ENCODE measurements around the gene TMEM161A.

TMEM161A gene

DNA sequence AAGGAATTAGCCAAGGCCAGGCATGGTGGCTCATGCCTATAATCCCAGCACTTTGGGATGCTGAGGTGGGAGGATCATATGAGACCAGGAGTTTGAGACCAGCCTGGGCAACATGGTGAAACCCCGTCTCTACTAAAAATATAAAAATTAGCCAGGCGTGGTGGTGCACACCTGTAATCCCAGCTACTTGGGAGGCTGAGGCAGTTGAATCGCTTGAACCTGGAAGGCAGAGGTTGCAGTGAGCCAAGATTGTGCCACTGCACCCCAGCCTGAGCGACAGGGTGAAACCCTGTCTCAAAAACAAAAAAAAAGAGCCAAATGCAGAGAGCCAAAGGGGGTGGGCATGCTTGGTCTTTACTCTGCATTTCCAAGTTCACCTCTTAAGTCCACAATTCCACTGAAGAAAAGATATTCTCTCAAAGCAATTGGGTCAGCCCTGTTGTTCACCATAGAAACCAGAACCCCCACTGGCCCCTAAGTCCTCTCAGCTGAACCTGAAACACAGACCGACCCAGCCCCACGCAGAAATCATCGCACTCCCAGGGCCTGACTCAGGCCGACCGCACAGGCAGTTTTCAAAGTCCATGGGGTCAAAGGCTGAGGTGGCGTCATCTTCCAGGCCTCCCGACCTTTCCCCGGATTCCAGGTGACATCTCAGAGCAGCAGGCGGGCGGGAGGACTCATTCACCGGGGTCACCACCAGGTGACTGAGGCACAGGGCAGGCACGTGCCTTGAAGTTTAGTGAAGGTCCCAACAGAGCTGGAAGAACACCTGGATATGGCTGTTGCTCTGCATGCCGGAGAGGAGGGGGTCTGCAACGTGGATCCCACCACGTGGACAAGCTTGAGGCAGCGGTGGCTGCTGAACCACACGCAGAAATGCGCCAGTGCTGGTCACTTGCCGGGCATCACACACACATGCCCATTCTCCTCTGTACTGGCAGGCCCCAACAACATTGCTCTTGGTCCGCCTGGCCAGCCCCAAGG is 41.3 kb downstream of the TMEM161A start:
- no peak for DNase-seq

DNA sequence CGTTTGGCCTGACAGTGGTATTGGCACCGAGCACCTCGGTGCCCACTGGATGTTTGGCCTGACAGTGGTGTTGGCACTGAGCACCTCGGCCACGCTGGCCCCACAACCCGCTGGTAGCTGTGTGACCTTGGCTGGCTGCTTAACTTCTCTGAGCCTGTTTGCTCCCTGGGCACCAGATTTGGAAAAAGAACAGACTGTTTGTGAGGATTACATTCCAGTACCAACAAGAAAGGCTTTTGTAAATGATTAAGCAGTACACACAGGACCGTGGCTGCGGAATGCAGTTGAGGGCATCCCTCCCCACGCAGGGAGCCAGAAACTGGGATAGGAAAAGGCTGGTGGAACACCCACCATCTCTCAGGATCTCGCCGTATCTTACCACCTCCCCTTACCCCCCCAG is 42.6 kb downstream of the TMEM161A start:
- no peak for DNase-seq

DNA sequence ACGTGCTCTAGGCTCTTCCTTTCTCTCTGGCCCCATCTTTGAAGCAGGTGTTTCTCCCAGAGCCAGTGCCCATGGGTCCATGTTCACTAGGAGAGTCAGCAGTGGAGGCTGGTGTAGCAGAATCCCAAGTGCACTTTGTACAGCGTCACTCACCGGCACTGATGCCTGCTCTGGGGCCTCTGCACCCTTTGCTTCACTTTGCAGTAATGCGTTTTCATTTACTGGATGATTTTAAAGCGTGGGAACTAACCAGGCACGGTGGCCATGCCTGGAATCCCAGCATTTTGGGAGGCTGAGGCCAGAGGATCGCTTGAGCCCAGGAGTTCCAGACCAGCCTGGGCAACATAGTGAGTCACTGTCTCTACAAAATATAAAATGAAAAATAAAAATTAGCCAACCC is 43.8 kb downstream of the TMEM161A start:
- no peak for DNase-seq

DNA sequence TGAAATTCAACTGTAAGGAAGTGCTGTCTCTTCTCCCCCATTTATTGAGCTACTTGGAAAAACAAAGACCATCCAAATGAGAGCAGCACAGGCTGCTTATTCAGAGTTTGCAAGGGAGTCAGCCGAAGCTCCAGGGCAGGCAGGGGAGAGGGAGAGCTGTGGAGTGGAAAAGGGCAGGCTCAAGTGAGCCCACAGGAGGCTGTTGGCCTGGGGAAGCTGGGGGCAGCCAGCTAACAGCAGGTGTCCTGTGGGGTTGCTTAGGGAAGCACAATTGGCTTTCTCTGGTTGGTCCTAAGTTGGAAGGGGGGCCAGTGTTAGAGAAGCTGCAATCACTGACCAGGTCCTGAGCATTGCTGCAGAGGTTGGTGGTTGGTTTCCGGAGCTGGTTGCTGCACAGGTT is 50.6 kb downstream of the TMEM161A start:
- no peak for DNase-seq

DNA sequence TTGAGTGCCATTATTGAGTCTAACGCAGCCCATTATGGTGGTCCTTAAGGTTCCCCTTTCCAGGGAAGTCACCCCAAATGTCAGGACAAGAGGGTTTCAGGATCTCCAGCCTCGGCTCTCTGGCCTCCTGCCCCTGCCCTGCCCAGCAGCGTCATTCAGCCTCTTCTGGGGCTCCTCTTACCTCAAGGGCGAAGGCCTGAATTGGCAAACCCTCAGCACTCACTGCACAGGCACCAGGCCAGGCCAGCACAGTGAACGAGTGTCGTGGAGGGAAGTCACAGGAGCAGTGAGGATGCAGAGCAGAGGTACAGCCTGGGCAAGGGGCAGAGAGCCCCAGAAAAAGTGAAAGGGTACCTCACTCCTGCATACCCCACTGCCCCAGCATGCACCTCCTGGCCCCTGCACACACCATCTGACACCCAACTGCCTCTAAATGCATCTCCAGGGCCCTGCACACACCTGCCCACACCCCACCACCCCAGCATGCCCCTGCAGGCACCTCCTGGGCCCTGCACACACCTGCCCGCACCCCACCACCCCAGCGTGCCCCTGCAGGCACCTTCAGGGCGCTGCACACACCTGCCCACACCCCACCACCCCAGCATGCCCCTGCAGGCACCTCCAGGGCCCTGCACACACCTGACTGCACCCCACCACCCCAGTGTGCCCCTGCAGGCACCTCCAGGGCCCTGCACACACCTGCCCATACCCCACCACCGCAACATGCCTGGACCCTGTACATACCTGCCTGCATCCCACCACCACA is 54.7 kb downstream of the TMEM161A start:
- no peak for DNase-seq

GRCh38 chr19:19081642-19082151 is 56.6 kb downstream of the TMEM161A start:
- DNase-seq: no peak

GRCh38 chr19:19079571-19079970 is 58.7 kb downstream of the TMEM161A start:
- DNase-seq: no peak

DNA sequence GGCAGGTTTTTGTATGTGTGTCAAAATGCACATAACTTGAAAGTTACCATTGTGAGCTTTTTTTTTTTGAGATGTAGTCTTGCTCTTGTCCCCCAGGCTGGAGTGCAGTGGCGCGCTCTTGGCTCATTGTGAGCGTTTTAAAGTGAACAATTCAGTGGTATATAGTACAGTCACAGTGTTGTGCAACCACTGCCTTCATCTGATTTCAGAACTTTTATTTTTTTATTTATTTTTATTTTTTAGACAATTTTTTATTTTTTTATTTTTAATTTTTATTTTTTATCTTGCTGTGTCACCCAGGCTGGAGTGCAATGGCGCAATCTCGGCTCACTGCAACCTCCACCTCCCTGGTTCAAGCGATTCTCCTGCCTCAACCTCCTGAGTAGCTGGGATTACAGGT is 59.5 kb downstream of the TMEM161A start:
- no peak for DNase-seq

- no peak for DNase-seq
These were observed 61.2 kb downstream of the TMEM161A start for GRCh38 chr19:19077103-19077502.

- no peak for DNase-seq
These were observed 61.8 kb downstream of the TMEM161A start for GRCh38 chr19:19076476-19076875.

DNA sequence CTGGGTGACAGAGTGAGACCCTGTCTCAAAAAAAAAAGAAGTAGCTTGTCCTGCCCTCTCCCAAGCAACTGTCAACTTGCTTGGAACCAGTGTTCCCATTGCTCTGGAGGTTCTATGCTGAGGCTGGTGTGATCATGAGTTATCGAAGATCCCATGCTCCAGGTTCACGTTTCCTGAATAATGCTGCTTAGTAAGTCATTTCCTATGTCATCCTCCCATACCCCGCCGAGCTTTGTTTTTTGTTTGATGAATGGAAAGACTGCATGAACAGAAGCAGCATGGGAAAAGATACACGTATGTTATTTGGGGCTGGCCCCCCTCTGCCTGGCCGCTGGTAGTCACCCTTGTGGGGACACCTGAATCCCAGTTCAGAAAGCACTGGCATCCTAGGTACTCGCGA is 63.2 kb downstream of the TMEM161A start:
- no peak for DNase-seq

DNA sequence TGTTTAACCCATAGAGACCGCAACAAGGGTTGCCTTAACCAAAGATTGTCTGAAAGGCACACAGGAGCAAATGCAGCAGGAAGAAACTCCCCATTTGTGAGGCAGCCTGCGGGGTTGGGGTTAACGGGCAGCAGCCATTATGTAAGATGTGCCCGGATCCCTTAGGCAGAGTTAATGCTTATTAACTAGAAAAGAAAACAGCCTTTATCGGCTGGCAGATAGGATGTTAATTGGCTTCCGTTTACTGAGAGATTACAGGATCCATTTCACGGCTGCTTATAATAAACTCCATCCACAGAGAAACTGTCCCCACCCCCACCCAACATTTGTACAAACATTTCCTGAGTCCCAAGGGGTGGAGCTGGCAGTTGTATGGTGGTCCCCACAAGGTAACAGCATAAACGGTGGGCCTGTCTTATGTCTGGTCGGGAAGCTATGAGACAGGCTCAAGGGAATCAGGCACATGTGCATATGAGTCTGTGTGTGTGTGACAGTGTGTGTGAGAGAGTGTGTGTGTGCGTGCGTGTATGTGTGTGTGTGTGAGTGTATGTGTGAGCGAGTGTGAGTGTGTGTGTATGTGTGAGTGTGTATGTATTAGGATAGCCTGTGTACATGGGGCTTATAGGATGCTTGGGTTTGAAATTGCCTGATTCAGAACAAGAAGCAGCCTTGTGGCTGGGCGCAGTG is 63.9 kb downstream of the TMEM161A start:
- no peak for DNase-seq

DNA sequence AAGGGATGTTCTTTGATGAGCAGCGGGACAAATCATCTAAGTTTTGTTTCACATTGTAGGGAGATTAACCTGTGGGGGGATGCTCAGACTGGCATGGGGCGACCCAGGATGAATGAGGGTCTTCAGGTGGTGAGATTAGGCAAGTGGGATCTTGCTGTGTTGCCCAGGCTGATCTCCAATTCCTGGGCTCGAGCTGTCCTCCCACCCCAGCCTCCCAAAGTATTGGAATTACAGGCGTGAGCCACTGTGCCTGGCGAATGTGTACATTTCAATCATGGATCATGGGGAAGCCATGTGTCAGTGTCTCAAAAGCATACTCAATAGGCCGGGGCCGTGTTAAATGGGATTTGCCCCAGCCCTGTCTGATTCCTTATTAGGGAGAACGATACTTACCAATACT is 66.4 kb downstream of the TMEM161A start:
- DNase-seq: no peak
